NCI-H2196 (cell line): ENCODE results near the gene MMP23B.
"Not testable (repeated sequence)": the region's sequence is repeated elsewhere in the genome, so short reads cannot be mapped to it uniquely, and the experiment has no call there.

Experiments
- DNase-seq: peaks from one replicate; lab custom pipeline; 2025; ENCODE audit not compliant: unreplicated experiment; lab: John Stamatoyannopoulos, UW

MMP23B gene

GRCh38 chr1:1664318-1664717 lies 32.3 kb downstream of the MMP23B start:
- DNase-seq, result not testable (repeated sequence)

GRCh38 chr1:1664941-1665814 lies 33.2 kb downstream of the MMP23B start:
- DNase-seq, result no peak

GRCh38 chr1:1665815-1666251 lies 33.9 kb downstream of the MMP23B start:
- DNase-seq, result no peak

- DNase-seq, result no peak
Measured at GRCh38 chr1:1666526-1666925, 34.6 kb downstream of the MMP23B start.

- DNase-seq, result no peak
Measured at GRCh38 chr1:1669468-1670440, 37.8 kb downstream of the MMP23B start.

- DNase-seq, result no peak
Measured at GRCh38 chr1:1670866-1671265, 38.9 kb downstream of the MMP23B start.

- no peak for DNase-seq
Measured at GRCh38 chr1:1671365-1672119, 39.6 kb downstream of the MMP23B start.

GRCh38 chr1:1672181-1672965 lies 40.4 kb downstream of the MMP23B start:
- no peak for DNase-seq

- not testable (repeated sequence) for DNase-seq
Measured at GRCh38 chr1:1674806-1675205, 42.8 kb downstream of the MMP23B start.

- not testable (repeated sequence) for DNase-seq
Measured at GRCh38 chr1:1675218-1675617, 43.2 kb downstream of the MMP23B start.

GRCh38 chr1:1676087-1676486 lies 44.1 kb downstream of the MMP23B start:
- not testable (repeated sequence) for DNase-seq

- no peak for DNase-seq
Measured at GRCh38 chr1:1677718-1678580, 46.0 kb downstream of the MMP23B start.

GRCh38 chr1:1678581-1679380 lies 46.8 kb downstream of the MMP23B start:
- peak; percentile 22 for DNase-seq

GRCh38 chr1:1680031-1680911 lies 48.3 kb downstream of the MMP23B start:
- DNase-seq, result no peak

- no peak for DNase-seq
Measured at GRCh38 chr1:1680912-1681273, 48.9 kb downstream of the MMP23B start.

- no peak for DNase-seq
Measured at GRCh38 chr1:1683104-1683905, 51.3 kb downstream of the MMP23B start.
